Measurements from ENCODE around the gene ZNF280B. TPM values are rescaled to one million over a fixed set of nuclear protein-coding genes. Genes with fewer than 3 reads are reported as not detected.

The ZNF280B gene
- total and polyA plus RNA-seq, 2 experiments from 2014 or later, result 5.5 to 6.7 TPM

GRCh38 chr22:22527312-22527711 lies 18.8 kb upstream of the ZNF280B start (continued):
- no peak for TF ChIP-seq ZNF462 (CRISPR knock-in tag; IDR thresholded peaks at IDR 0.05)
- TF ChIP-seq ZNF331 (CRISPR knock-in tag; IDR thresholded peaks at IDR 0.05; ENCODE audit: low read depth), result no peak

- no peaks in the 10 kb centered on the region for H3F3A ChIP-seq (replicated peaks; ENCODE audit: low read depth)
- Mint-ChIP-seq H3K4me1 (no peaks in the 10 kb centered on the region), H3K27me3 (ENCODE audit: insufficient read depth, low read depth, poor library complexity) (peaks cover 69% of the 10 kb centered on the region), H3K36me3 (ENCODE audit: low read depth) (no peaks in the 10 kb centered on the region), H3K27ac (no peak overlapping the region), H3K9me3 (peaks cover 5% of the 10 kb centered on the region; the same call in 1 of the 3 replicates), H3K4me3 (no peak overlapping the region)
- H3K4me3 ChIP-seq, result no peak overlapping the region
- H3K4me1 ChIP-seq (ENCODE audit: insufficient read depth), result no peaks in the 10 kb centered on the region
- no peak overlapping the region for H2AFZ ChIP-seq
- H4K20me1 ChIP-seq (replicated peaks; ENCODE audit: insufficient read depth), result no peaks in the 10 kb centered on the region
- no peaks in the 10 kb centered on the region for H3K79me2 ChIP-seq (replicated peaks; ENCODE audit: insufficient read depth)
- no peak overlapping the region for H3K4me2 ChIP-seq
- H3K36me3 ChIP-seq (ENCODE audit: insufficient read depth), result no peaks in the 10 kb centered on the region
- no peak overlapping the region for H3K27ac ChIP-seq (ENCODE audit: low read depth)
- H3K27me3 ChIP-seq (ENCODE audit: insufficient read depth), result peaks cover 99% of the 10 kb centered on the region
- ATAC-seq (no peak), DNase-seq (ENCODE audit: low spot score) (no peak)
- peaks cover 3% of the 10 kb centered on the region; the same call in 1 of the 2 replicates for H3K9me2 ChIP-seq (ENCODE audit: insufficient read depth)
- TF ChIP-seq NANOG (IDR thresholded peaks at IDR 0.05; ENCODE audit: borderline replicate concordance) (no peak), EZH2 (IDR thresholded peaks at IDR 0.05; ENCODE audit: low read depth, unreplicated experiment) (no peak), EZH2phosphoT487 (IDR thresholded peaks at IDR 0.05; ENCODE audit: unreplicated experiment) (no peak), CREB1 (CRISPR knock-in tag; IDR thresholded peaks at IDR 0.05; ENCODE audit: low read depth) (no peak), ZNF114 (CRISPR knock-in tag; IDR thresholded peaks at IDR 0.05) (no peak), POLR2AphosphoS5 (IDR thresholded peaks at IDR 0.05; ENCODE audit: low read depth) (no peak), ZNF462 (CRISPR knock-in tag; IDR thresholded peaks at IDR 0.05) (no peak), STAT1 (IDR thresholded peaks at IDR 0.05; ENCODE audit: unreplicated experiment) (no peak)
Observed at GRCh38 chr22:22526125-22526912, 17.8 kb upstream of the ZNF280B start.

Measured in GM23338 (cell line).